DND-41 (cell line): Measurements from ENCODE around the gene SOX8.

Experiments
- ATAC-seq: fragments of 200-7000 bp; cut with Tn5 transposase; 3 replicates; pipeline ENCODE4 v1.9.1; 2021; ENCODE audit warnings: low read depth; ENCODE audit not compliant: insufficient read depth
- DNase-seq: peaks from one replicate; pipeline ENCODE4 v3.0.0-alpha.2; 2020
- H2AFZ ChIP-seq: 2 replicates; pipeline ENCODE4 v1.6.0; 2012; ENCODE audit warnings: low read depth, low read length
- H3K27ac ChIP-seq: 2 replicates; pipeline ENCODE4 v1.5.1; 2012; ENCODE audit warnings: low read length, inconsistent platforms
- H3K27me3 ChIP-seq: fragments of 200-600 bp; sonication (generic); 2 replicates; pipeline ENCODE4 v1.6.0; 2012; ENCODE audit warnings: low read length, mild to moderate bottlenecking, inconsistent platforms; ENCODE audit not compliant: insufficient read depth, poor library complexity
- H3K36me3 ChIP-seq: 2 replicates; pipeline ENCODE4 v1.5.1; 2012; ENCODE audit warnings: low read length, inconsistent platforms; ENCODE audit not compliant: insufficient read depth
- H3K4me1 ChIP-seq: 2 replicates; pipeline ENCODE4 v1.5.1; 2012; ENCODE audit warnings: mild to moderate bottlenecking, low read length; ENCODE audit not compliant: insufficient read depth
- H3K4me2 ChIP-seq: 2 replicates; pipeline ENCODE4 v1.6.0; 2012; ENCODE audit warnings: mild to moderate bottlenecking, moderate library complexity, low read length, inconsistent platforms; ENCODE audit not compliant: insufficient read depth
- H3K4me3 ChIP-seq, 2 experiments: fragments of 200-600 bp in 1 of 2; shearing (Covaris generic) in 1 of 2; 2 replicates each; pipeline ENCODE4 v1.5.1; 2012 to 2016; ENCODE audit warnings: inconsistent platforms in 2 of 2, low read length in 2 of 2, mild to moderate bottlenecking in 2 of 2, low read depth in 1 of 2, moderate library complexity in 1 of 2
- H3K79me2 ChIP-seq: 2 replicates; pipeline ENCODE4 v1.6.0; 2012; ENCODE audit warnings: low read length, inconsistent platforms; ENCODE audit not compliant: insufficient read depth
- H3K9ac ChIP-seq: 2 replicates; pipeline ENCODE4 v1.6.0; 2012; ENCODE audit warnings: low read depth, mild to moderate bottlenecking, inconsistent platforms, low read length, moderate library complexity
- H3K9me3 ChIP-seq: 2 replicates; pipeline ENCODE4 v1.5.1; 2012; ENCODE audit warnings: low read length, moderate library complexity, mild to moderate bottlenecking, inconsistent platforms; ENCODE audit not compliant: insufficient read depth, severe bottlenecking
- H4K20me1 ChIP-seq: 2 replicates; pipeline ENCODE4 v1.6.0; 2012; ENCODE audit warnings: low read length; ENCODE audit not compliant: insufficient read depth
- EZH2 ChIP-seq: IDR thresholded peaks from 3 replicates; pipeline ENCODE4 v1.6.1; 2012; ENCODE audit warnings: borderline replicate concordance, low read depth, mild to moderate bottlenecking, moderate library complexity, low read length, inconsistent platforms; ENCODE audit not compliant: severe bottlenecking
- TF ChIP-seq, protein P1 (sequence below): IDR thresholded peaks from 2 replicates; pipeline ENCODE4 v1.5.1; 2012; ENCODE audit warnings: borderline replicate concordance, low read length, moderate library complexity, mild to moderate bottlenecking; ENCODE audit not compliant: poor library complexity, severe bottlenecking; ENCODE audit errors: extremely low read depth

The SOX8 gene

DNA sequence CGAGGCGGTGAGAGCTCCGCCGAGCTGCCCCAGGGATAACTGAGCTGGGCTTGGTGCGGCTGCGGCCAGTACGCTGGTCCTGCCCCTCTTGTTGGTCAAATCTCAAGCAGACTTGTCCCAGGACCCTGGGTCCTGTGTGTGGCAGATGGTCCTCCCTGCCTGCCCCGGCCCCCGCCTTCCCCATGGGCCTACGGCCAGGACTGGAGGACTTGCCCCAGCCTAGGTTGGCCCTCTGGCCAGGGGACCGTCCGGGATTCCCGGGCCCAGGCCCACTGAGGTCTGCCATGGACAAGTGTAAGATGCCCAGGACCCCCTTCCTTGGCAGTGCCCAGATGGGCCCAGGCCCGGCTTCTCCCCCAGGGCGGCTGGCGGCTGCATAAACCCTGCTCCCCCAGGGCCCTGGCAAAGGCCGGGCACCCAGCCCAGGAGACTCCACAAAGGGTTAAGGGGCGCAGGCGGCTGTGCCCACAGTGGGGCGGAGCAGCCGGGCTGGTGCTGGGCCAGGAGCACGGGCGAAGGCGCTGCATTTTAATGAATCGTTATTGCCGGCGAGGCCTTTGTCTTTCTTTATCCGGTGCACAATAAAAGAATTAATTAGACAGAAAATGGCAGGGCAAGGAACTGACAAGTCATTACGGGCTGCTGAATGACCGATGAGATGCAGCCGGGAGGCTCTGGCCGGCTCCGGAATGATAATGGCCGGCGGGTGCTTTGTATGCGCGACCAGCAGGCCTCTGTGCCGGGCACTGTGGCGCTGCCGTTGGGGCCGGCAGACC, 9.1 kb downstream of the SOX8 start:
- H4K20me1 ChIP-seq = no peaks in the 10 kb centered on the region; the same call in 1 of the 2 replicates
- peaks cover 13% of the 10 kb centered on the region for H3K9me3 ChIP-seq
- ATAC-seq (no peak), DNase-seq (no peak)
- H3K79me2 ChIP-seq = no peaks in the 10 kb centered on the region
- H3K4me3 ChIP-seq = no peak overlapping the region
- H3K27ac ChIP-seq = no peak overlapping the region
- no peak overlapping the region for H2AFZ ChIP-seq
- no peak overlapping the region for H3K4me2 ChIP-seq
- H3K4me1 ChIP-seq = no peaks in the 10 kb centered on the region
- no peak overlapping the region for H3K9ac ChIP-seq
- no peaks in the 10 kb centered on the region for H3K36me3 ChIP-seq
- TF ChIP-seq, protein P1, sequence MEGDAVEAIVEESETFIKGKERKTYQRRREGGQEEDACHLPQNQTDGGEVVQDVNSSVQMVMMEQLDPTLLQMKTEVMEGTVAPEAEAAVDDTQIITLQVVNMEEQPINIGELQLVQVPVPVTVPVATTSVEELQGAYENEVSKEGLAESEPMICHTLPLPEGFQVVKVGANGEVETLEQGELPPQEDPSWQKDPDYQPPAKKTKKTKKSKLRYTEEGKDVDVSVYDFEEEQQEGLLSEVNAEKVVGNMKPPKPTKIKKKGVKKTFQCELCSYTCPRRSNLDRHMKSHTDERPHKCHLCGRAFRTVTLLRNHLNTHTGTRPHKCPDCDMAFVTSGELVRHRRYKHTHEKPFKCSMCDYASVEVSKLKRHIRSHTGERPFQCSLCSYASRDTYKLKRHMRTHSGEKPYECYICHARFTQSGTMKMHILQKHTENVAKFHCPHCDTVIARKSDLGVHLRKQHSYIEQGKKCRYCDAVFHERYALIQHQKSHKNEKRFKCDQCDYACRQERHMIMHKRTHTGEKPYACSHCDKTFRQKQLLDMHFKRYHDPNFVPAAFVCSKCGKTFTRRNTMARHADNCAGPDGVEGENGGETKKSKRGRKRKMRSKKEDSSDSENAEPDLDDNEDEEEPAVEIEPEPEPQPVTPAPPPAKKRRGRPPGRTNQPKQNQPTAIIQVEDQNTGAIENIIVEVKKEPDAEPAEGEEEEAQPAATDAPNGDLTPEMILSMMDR = no peak
- TF ChIP-seq EZH2 = no peak
- no peaks in the 10 kb centered on the region for H3K27me3 ChIP-seq

DNA sequence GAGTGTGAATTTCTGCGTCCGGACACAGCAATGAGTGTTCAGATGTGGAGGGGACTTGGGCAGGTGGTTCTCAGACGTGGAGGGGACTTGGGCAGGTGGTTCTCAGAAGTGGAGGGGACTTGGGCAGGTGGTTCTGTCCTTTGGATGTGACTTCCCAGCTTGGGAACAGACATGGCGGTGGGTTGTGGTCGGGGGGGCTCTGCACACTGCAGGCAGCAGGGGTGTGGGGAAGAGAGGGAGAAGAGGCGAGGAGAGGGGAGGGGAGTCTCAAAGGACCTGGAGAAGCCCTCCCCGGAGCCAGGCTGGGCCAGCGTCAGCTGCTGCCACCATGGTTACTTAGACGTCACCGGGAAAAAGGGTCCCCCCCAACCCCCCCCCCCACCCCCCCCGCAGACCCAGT, 9.8 kb downstream of the SOX8 start:
- ATAC-seq = no peak

DNA sequence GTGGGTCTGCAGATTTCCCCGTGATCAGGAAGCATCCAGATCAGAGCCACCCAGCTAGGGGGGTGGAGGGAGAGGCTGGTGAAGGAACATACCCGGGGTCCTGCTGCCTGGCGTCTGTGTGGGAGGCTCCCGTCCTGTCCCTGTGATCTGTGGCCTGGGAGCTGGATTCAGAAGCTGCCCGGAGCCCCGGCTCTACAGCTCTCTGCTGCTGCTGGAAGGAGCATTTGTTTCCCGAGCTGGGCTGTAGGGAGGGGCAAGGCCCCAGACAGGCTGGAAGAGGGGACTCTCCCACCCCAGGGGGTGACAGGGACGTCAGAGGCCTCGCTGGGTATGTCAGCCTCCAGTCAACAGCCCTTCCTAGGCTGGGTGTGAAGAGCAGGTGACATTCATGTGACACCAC, 10.2 kb downstream of the SOX8 start:
- H3K79me2 ChIP-seq = no peaks in the 10 kb centered on the region
- H4K20me1 ChIP-seq = no peaks in the 10 kb centered on the region; the same call in 1 of the 2 replicates
- no peak overlapping the region for H3K9ac ChIP-seq
- TF ChIP-seq, protein P1 = no peak
- no peak for TF ChIP-seq EZH2
- DNase-seq (no peak), ATAC-seq (no peak)
- no peaks in the 10 kb centered on the region for H3K36me3 ChIP-seq
- no peak overlapping the region for H3K4me2 ChIP-seq
- H3K4me1 ChIP-seq = no peaks in the 10 kb centered on the region
- H3K27me3 ChIP-seq = no peaks in the 10 kb centered on the region
- no peak overlapping the region for H2AFZ ChIP-seq
- no peak overlapping the region for H3K27ac ChIP-seq
- H3K4me3 ChIP-seq = no peak overlapping the region
- peaks cover 13% of the 10 kb centered on the region for H3K9me3 ChIP-seq

More for the DNA sequence above, 9.8 kb downstream of the SOX8 start:
- Histone ChIP-seq H3K9ac (no peak overlapping the region), H2AFZ (no peak overlapping the region), H3K27me3 (no peaks in the 10 kb centered on the region), H3K9me3 (peaks cover 13% of the 10 kb centered on the region), H3K27ac (no peak overlapping the region), H3K4me1 (no peaks in the 10 kb centered on the region), H4K20me1 (no peaks in the 10 kb centered on the region; the same call in 1 of the 2 replicates), H3K36me3 (no peaks in the 10 kb centered on the region), H3K4me2 (no peak overlapping the region), H3K4me3 (no peak overlapping the region), H3K79me2 (no peaks in the 10 kb centered on the region)
- TF ChIP-seq, protein P1 = no peak
- no peak for DNase-seq
